Endodermal cell (in vitro differentiated cells): ENCODE measurements around the gene KIAA2012. TPM values are rescaled to one million over a fixed set of nuclear protein-coding genes. Genes with fewer than 3 reads are reported as not detected.

ENCODE experiments used
- DNase-seq: peaks from one replicate; pipeline ENCODE4 v3.0.0-alpha.2; 2017
- H3K27ac ChIP-seq: 2 replicates; pipeline ENCODE4 v1.5.1; 2013; ENCODE audit warnings: mild to moderate bottlenecking, low read depth, low read length, moderate library complexity
- H3K27me3 ChIP-seq: 2 replicates; pipeline ENCODE4 v1.6.1; 2013; ENCODE audit warnings: mild to moderate bottlenecking, low read length, moderate library complexity; ENCODE audit not compliant: insufficient read depth, control insufficient read depth, poor library complexity, severe bottlenecking
- H3K36me3 ChIP-seq: 2 replicates; pipeline ENCODE4 v1.7.0; 2013; ENCODE audit warnings: mild to moderate bottlenecking, low read length, moderate library complexity; ENCODE audit not compliant: control insufficient read depth, insufficient read depth
- H3K4me1 ChIP-seq: one replicate; pipeline ENCODE4 v1.7.0; 2013; ENCODE audit warnings: low read length; ENCODE audit not compliant: control insufficient read depth, insufficient read depth
- H3K4me3 ChIP-seq: 2 replicates; pipeline ENCODE4 v1.5.1; 2013; ENCODE audit warnings: mild to moderate bottlenecking, low read length, moderate library complexity
- H3K9ac ChIP-seq: 2 replicates; pipeline ENCODE4 v1.6.1; 2013; ENCODE audit warnings: mild to moderate bottlenecking, low read length, moderate library complexity; ENCODE audit not compliant: poor library complexity, severe bottlenecking; ENCODE audit errors: extremely low read depth
- H3K9me3 ChIP-seq: 2 replicates; pipeline ENCODE4 v1.6.1; 2013; ENCODE audit warnings: mild to moderate bottlenecking, low read length, moderate library complexity; ENCODE audit not compliant: control insufficient read depth
- H3K27ac Mint-ChIP-seq: 2 replicates; pipeline ENCODE4 v1.8.0; 2020; ENCODE audit warnings: mixed read lengths
- H3K27me3 Mint-ChIP-seq: 2 replicates; pipeline ENCODE4 v1.8.0; 2021; ENCODE audit warnings: mild to moderate bottlenecking, mixed read lengths; ENCODE audit not compliant: insufficient read depth
- H3K36me3 Mint-ChIP-seq: 2 replicates; pipeline ENCODE4 v1.8.0; 2020; ENCODE audit warnings: low read depth, mixed read lengths
- H3K4me1 Mint-ChIP-seq: 2 replicates; pipeline ENCODE4 v1.8.0; 2020; ENCODE audit warnings: mixed read lengths
- H3K4me3 Mint-ChIP-seq: 2 replicates; pipeline ENCODE4 v1.8.0; 2020; ENCODE audit warnings: mild to moderate bottlenecking, moderate library complexity, mixed read lengths
- H3K9me3 Mint-ChIP-seq: 2 replicates; pipeline ENCODE4 v1.8.0; 2020; ENCODE audit warnings: mild to moderate bottlenecking, mixed read lengths
- WGBS, 2 experiments: methylation state at CpG; one replicate each; pipeline versions ENCODE4 v1.1.5 to v1.1.7; 2013; ENCODE audit warnings: missing lambda C conversion rate in 2 of 2, mixed read lengths in 1 of 2; ENCODE audit not compliant: insufficient coverage in 1 of 2, insufficient read length in 1 of 2; 5-methylcytosine and 5-hydroxymethylcytosine counted together
- total RNA-seq, 2 donors: library from RNA; stranded (reverse); fragmentation: NEBNext Ultra II Directional in 1 of 2; extraction: Animal tissue kit (Norgen Biotek cat#: 25700) in 1 of 2; gene quantifications; 2 replicates in 1 of 2; 3 replicates in 1 of 2; pipeline ENCODE4 v1.2.1, GENCODE V29; 2021
- TF ChIP-seq, protein P1 (sequence below): fragments of 200-600 bp; sonication (generic); conservative IDR thresholded peaks from 2 replicates; pipeline ENCODE4 v1.5.0; 2021; ENCODE audit warnings: antibody characterized with exemption, mild to moderate bottlenecking

Gene KIAA2012
- total RNA-seq, 2 donors from 2014 or later, result 0.62 to 1.0 TPM

- Mint-ChIP-seq H3K27me3 (peaks cover 37% of the 10 kb centered on the region), H3K4me3 (no peak overlapping the region), H3K4me1 (peaks cover 52% of the 10 kb centered on the region), H3K36me3 (peaks cover 12% of the 10 kb centered on the region), H3K9me3 (no peaks in the 10 kb centered on the region), H3K27ac (peak overlapping the region; percentile 95)
- TF ChIP-seq, protein P1, sequence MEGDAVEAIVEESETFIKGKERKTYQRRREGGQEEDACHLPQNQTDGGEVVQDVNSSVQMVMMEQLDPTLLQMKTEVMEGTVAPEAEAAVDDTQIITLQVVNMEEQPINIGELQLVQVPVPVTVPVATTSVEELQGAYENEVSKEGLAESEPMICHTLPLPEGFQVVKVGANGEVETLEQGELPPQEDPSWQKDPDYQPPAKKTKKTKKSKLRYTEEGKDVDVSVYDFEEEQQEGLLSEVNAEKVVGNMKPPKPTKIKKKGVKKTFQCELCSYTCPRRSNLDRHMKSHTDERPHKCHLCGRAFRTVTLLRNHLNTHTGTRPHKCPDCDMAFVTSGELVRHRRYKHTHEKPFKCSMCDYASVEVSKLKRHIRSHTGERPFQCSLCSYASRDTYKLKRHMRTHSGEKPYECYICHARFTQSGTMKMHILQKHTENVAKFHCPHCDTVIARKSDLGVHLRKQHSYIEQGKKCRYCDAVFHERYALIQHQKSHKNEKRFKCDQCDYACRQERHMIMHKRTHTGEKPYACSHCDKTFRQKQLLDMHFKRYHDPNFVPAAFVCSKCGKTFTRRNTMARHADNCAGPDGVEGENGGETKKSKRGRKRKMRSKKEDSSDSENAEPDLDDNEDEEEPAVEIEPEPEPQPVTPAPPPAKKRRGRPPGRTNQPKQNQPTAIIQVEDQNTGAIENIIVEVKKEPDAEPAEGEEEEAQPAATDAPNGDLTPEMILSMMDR, result no peak
- peaks cover 48% of the 10 kb centered on the region for H3K36me3 ChIP-seq
- peak overlapping the region; percentile 97 for H3K4me3 ChIP-seq
- no peaks in the 10 kb centered on the region for H3K27me3 ChIP-seq
- H3K9me3 ChIP-seq, result no peaks in the 10 kb centered on the region
- H3K9ac ChIP-seq, result peak overlapping the region; percentile 85
- 7 to 8% methylated on average over 11 to 12 of the region's 13 CpGs for WGBS, 2 experiments
- H3K27ac ChIP-seq, result peak overlapping the region; percentile 33
- DNase-seq, result peak; percentile 84
- H3K4me1 ChIP-seq, result peaks cover 8% of the 10 kb centered on the region
Observed at GRCh38 chr2:202039278-202040078, 33.6 kb upstream of the KIAA2012 start.

DNA sequence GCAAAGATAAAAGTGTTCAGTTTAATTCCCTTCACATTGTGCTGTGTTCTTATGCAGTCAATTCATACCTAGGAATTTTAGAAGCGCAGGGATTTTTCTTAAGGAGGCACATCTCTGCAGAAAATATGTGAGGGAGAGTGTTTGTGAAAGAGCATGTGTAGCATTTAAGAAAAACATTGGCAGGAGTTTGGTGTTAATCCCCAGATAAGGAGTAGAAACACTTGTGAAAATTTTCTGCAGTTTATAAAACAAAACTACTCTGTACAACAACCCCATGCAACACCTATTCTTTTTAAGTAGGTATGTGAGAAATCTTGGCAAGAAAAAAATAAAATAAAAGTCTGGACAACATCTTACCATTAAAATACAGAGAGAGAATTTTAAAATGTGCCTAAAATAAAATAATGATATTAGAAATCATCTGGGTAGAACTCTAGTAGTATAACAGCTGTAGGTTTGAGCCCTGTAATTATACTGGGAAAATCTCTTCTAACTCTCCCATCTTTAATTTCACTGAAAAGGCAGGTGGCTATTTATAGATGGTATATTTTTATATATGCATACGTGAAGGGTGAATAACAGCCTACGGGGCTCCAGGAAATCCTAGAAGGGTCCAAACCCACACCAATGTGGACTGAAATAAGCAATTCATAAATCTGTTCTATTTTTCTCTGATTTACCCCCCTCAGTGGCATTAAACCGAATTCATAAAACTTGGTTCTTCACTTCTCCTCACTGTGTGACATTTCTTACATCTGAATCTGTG, 32.8 kb upstream of the KIAA2012 start:
- TF ChIP-seq, protein P1, result no peak
- 86 to 88% methylated on average over 3 to 4 of the region's 4 CpGs for WGBS, 2 experiments

GRCh38 chr2:202042444-202042843, 30.6 kb upstream of the KIAA2012 start:
- 96 to 98% methylated on average over 4 to 5 of the region's 5 CpGs for WGBS, 2 experiments
- Mint-ChIP-seq H3K4me1 (peaks cover 77% of the 10 kb centered on the region), H3K36me3 (peaks cover 9% of the 10 kb centered on the region), H3K27me3 (peaks cover 46% of the 10 kb centered on the region), H3K9me3 (no peaks in the 10 kb centered on the region), H3K27ac (no peak overlapping the region), H3K4me3 (no peak overlapping the region)
- no peak overlapping the region for H3K4me3 ChIP-seq
- H3K27ac ChIP-seq, result no peak overlapping the region
- H3K27me3 ChIP-seq, result no peaks in the 10 kb centered on the region
- no peak overlapping the region for H3K9ac ChIP-seq
- DNase-seq, result no peak
- TF ChIP-seq, protein P1, result no peak
- peaks cover 18% of the 10 kb centered on the region for H3K36me3 ChIP-seq
- H3K4me1 ChIP-seq, result peaks cover 12% of the 10 kb centered on the region
- no peaks in the 10 kb centered on the region for H3K9me3 ChIP-seq

More for the DNA sequence above, 32.8 kb upstream of the KIAA2012 start:
- peaks cover 40% of the 10 kb centered on the region for H3K36me3 ChIP-seq
- no peak for DNase-seq
- no peak overlapping the region for H3K4me3 Mint-ChIP-seq
- peaks cover 8% of the 10 kb centered on the region for H3K4me1 ChIP-seq
- H3K27me3 Mint-ChIP-seq, result peaks cover 44% of the 10 kb centered on the region
- no peaks in the 10 kb centered on the region for H3K9me3 Mint-ChIP-seq
- peak overlapping the region; percentile 97 for H3K4me3 ChIP-seq
- H3K27me3 ChIP-seq, result no peaks in the 10 kb centered on the region
- no peaks in the 10 kb centered on the region for H3K9me3 ChIP-seq
- H3K4me1 Mint-ChIP-seq, result peaks cover 59% of the 10 kb centered on the region
- H3K27ac ChIP-seq, result no peak overlapping the region
- H3K27ac Mint-ChIP-seq, result peak overlapping the region; percentile 95
- no peak overlapping the region for H3K9ac ChIP-seq
- H3K36me3 Mint-ChIP-seq, result peaks cover 9% of the 10 kb centered on the region
